ENCODE results near the gene SLC48A1.

GRCh38 chr12:47825173-47825639, 52.2 kb downstream of the SLC48A1 start:
- TF ChIP-seq CTCF (IDR thresholded peaks at IDR 0.05) (no peak), POLR2A (IDR thresholded peaks at IDR 0.05) (no peak), POLR2AphosphoS5 (IDR thresholded peaks at IDR 0.05) (peak; percentile 68)

All from prostate gland (tissue), 2 donors.